ENCODE data around the gene GH2. TPM values are rescaled to one million over a fixed set of nuclear protein-coding genes. Genes with fewer than 3 reads are reported as not detected.
A peak's percentile ranks its signal among the peaks of the same experiment; 100 is the strongest.

The GH2 gene
- total RNA-seq, 4 donors from 2014 or later, result not detected

- no peak overlapping the region for H3K4me3 ChIP-seq
- H3K27me3 ChIP-seq, result no peaks in the 10 kb centered on the region
- WGBS, 2 donors, result 79 to 93% methylated on average over 6 to 12 of the region's 14 CpGs
- H3K36me3 ChIP-seq, result peaks cover 41 to 90% (median 76%) of the 10 kb centered on the region in 3 donors
- H3K27ac ChIP-seq, result peak overlapping the region in 1 of 4 donors; percentile 2
- peaks cover 28 to 80% (median 34%) of the 10 kb centered on the region in 3 donors for H3K4me1 ChIP-seq
- DNase-seq, result no peak
- TF ChIP-seq POLR2A (IDR thresholded peaks at IDR 0.05), result no peak
- TF ChIP-seq CTCF (IDR thresholded peaks at IDR 0.05), result no peak
- no peaks in the 10 kb centered on the region for H3K9me3 ChIP-seq
- intact Hi-C loops (cut with DNase I), result no loop called here
These were observed 48.6 kb downstream of the GH2 start for GRCh38 chr17:63833026-63833740.

GRCh38 chr17:63832455-63832854, 49.3 kb downstream of the GH2 start:
- no peak for TF ChIP-seq POLR2A (IDR thresholded peaks at IDR 0.05)
- no peak for TF ChIP-seq CTCF (IDR thresholded peaks at IDR 0.05)
- H3K27me3 ChIP-seq, result no peaks in the 10 kb centered on the region
- H3K27ac ChIP-seq, result no peak overlapping the region
- intact Hi-C loops (cut with DNase I), result no loop called here
- H3K4me1 ChIP-seq, result peaks cover 21 to 76% (median 30%) of the 10 kb centered on the region in 3 donors
- no peaks in the 10 kb centered on the region for H3K9me3 ChIP-seq
- WGBS, 2 donors, result 61 to 90% methylated on average over 2 of the region's 2 CpGs
- DNase-seq, result no peak
- H3K36me3 ChIP-seq, result peaks cover 41 to 88% (median 74%) of the 10 kb centered on the region in 3 donors
- H3K4me3 ChIP-seq, result no peak overlapping the region

- WGBS, 2 donors, result 67 to 69% methylated on average over 1 to 4 of the region's 5 CpGs
- DNase-seq, result no peak
- Histone ChIP-seq H3K27ac (no peak overlapping the region), H3K9me3 (no peaks in the 10 kb centered on the region), H3K36me3 (peaks cover 41 to 83% (median 69%) of the 10 kb centered on the region in 3 donors), H3K4me3 (no peak overlapping the region), H3K27me3 (no peaks in the 10 kb centered on the region), H3K4me1 (peaks cover 17 to 71% (median 28%) of the 10 kb centered on the region in 3 donors)
- intact Hi-C loops (cut with DNase I), result no loop called here
- no peak for TF ChIP-seq CTCF (IDR thresholded peaks at IDR 0.05)
- TF ChIP-seq POLR2A (IDR thresholded peaks at IDR 0.05), result no peak
These were observed 49.7 kb downstream of the GH2 start for GRCh38 chr17:63832014-63832413.

GRCh38 chr17:63831505-63831904, 50.2 kb downstream of the GH2 start:
- peaks cover 41 to 78% (median 65%) of the 10 kb centered on the region in 3 donors for H3K36me3 ChIP-seq
- TF ChIP-seq CTCF (IDR thresholded peaks at IDR 0.05), result no peak
- no peak for TF ChIP-seq POLR2A (IDR thresholded peaks at IDR 0.05)
- no peak overlapping the region for H3K4me3 ChIP-seq
- 45 to 87% methylated on average over 3 to 8 of the region's 8 CpGs for WGBS, 2 donors
- no peak for DNase-seq
- H3K27ac ChIP-seq, result no peak overlapping the region
- H3K4me1 ChIP-seq, result peaks cover 17 to 67% (median 28%) of the 10 kb centered on the region in 3 donors
- H3K9me3 ChIP-seq, result no peaks in the 10 kb centered on the region
- intact Hi-C loops (cut with DNase I), result no loop called here
- no peaks in the 10 kb centered on the region for H3K27me3 ChIP-seq

GRCh38 chr17:63830904-63831491, 50.7 kb downstream of the GH2 start:
- TF ChIP-seq POLR2A (IDR thresholded peaks at IDR 0.05) (no peak), CTCF (IDR thresholded peaks at IDR 0.05) (no peak)
- DNase-seq, result no peak
- Histone ChIP-seq H3K4me3 (no peak overlapping the region), H3K4me1 (peaks cover 20 to 69% (median 33%) of the 10 kb centered on the region in 3 donors), H3K27me3 (no peaks in the 10 kb centered on the region), H3K9me3 (no peaks in the 10 kb centered on the region), H3K36me3 (peaks cover 41 to 73% (median 63%) of the 10 kb centered on the region in 3 donors), H3K27ac (no peak overlapping the region)
- WGBS, 2 donors, result 72 to 75% methylated on average over 8 to 11 of the region's 15 CpGs
- intact Hi-C loops (cut with DNase I), result no loop called here

All from esophagus squamous epithelium (tissue), 5 donors.